Measurements from ENCODE around the gene FOXP1.

- TF ChIP-seq, protein P1, sequence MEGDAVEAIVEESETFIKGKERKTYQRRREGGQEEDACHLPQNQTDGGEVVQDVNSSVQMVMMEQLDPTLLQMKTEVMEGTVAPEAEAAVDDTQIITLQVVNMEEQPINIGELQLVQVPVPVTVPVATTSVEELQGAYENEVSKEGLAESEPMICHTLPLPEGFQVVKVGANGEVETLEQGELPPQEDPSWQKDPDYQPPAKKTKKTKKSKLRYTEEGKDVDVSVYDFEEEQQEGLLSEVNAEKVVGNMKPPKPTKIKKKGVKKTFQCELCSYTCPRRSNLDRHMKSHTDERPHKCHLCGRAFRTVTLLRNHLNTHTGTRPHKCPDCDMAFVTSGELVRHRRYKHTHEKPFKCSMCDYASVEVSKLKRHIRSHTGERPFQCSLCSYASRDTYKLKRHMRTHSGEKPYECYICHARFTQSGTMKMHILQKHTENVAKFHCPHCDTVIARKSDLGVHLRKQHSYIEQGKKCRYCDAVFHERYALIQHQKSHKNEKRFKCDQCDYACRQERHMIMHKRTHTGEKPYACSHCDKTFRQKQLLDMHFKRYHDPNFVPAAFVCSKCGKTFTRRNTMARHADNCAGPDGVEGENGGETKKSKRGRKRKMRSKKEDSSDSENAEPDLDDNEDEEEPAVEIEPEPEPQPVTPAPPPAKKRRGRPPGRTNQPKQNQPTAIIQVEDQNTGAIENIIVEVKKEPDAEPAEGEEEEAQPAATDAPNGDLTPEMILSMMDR (IDR thresholded peaks at IDR 0.05; ENCODE audit: control extremely low read depth in 1 of 3, insufficient read depth in 1 of 3, low read depth in 1 of 3, low read length in 3 of 3) = no peak
- TF ChIP-seq, protein P2, sequence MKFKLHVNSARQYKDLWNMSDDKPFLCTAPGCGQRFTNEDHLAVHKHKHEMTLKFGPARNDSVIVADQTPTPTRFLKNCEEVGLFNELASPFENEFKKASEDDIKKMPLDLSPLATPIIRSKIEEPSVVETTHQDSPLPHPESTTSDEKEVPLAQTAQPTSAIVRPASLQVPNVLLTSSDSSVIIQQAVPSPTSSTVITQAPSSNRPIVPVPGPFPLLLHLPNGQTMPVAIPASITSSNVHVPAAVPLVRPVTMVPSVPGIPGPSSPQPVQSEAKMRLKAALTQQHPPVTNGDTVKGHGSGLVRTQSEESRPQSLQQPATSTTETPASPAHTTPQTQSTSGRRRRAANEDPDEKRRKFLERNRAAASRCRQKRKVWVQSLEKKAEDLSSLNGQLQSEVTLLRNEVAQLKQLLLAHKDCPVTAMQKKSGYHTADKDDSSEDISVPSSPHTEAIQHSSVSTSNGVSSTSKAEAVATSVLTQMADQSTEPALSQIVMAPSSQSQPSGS (IDR thresholded peaks at IDR 0.05; ENCODE audit: low read length) = no peak
- TF ChIP-seq SIX5 (IDR thresholded peaks at IDR 0.05; ENCODE audit: low read depth, low read length) (no peak), CBX8 (IDR thresholded peaks at IDR 0.05; ENCODE audit: borderline replicate concordance, low read depth, low read length) (no peak)
Measured at GRCh38 chr3:71028184-71028583, 555.3 kb downstream of the FOXP1 start.

Measured in H1 (cell line).